GM12878 (cell line): Measurements from ENCODE around the gene SEMA7A. TPM values are rescaled to one million over a fixed set of nuclear protein-coding genes. Genes with fewer than 3 reads are reported as not detected.

Source experiments
- ATAC-seq: fragments of 200-7000 bp; cut with Tn5 transposase; 3 replicates; pipeline ENCODE4 v1.9.1; 2020; ENCODE audit warnings: mild to moderate bottlenecking, moderate library complexity
- BruUV-seq: library from RNA; stranded (reverse); fragments of 400-500 nt; replicated peaks from 2 replicates; lab custom pipeline; 2021; lab: Mats Ljungman, UMichigan
- CTCF ChIA-PET: fragments of 300-600 bp; sonication (Branson Sonifier 250); formaldehyde crosslinking; extraction: SDS; loops from one replicate; lab custom pipeline; 2021; ENCODE audit warnings: inconsistent platforms; lab: Yijun Ruan, JAX
- POLR2A ChIA-PET: fragments of 350-600 bp; formaldehyde crosslinking; extraction: SDS; loops from one replicate; lab custom pipeline; 2021; ENCODE audit warnings: inconsistent platforms; lab: Charles Lee
- RAD21 ChIA-PET: fragments of 300-600 bp; sonication (Branson Sonifier 250); formaldehyde crosslinking; loops from one replicate; lab custom pipeline; 2023; ENCODE audit warnings: antibody characterized with exemption; ENCODE audit not compliant: unreplicated experiment; lab: Charles Lee
- SMC1A ChIA-PET: fragments of 300-600 bp; sonication (Branson Sonifier 250); formaldehyde crosslinking; loops from one replicate; lab custom pipeline; 2023; ENCODE audit not compliant: unreplicated experiment, uncharacterized antibody; lab: Charles Lee
- DNase-seq: peaks from one replicate; pipeline ENCODE4 v3.0.0-alpha.2; 2011; ENCODE audit warnings: low read depth, low spot score
- FAIRE-seq: peaks from 3 replicates; lab custom pipeline; 2011; peaks lifted over from hg19 to GRCh38; lab: Jason Lieb, UNC
- H2AFZ ChIP-seq: 2 replicates; pipeline ENCODE4 v1.6.0; 2011; ENCODE audit warnings: low read depth, low read length, control low read depth; ENCODE audit not compliant: control insufficient read depth
- H3K27ac ChIP-seq: 2 replicates; pipeline ENCODE4 v1.5.1; 2011; ENCODE audit warnings: control low read depth; ENCODE audit not compliant: control insufficient read depth, insufficient read depth
- H3K27me3 ChIP-seq, 2 experiments: replicated peaks in 1 of 2; 2 replicates each; pipeline versions ENCODE4 v1.6.0 to v1.6.1; 2011; ENCODE audit warnings: low read length in 1 of 2; ENCODE audit not compliant: control insufficient read depth in 2 of 2, insufficient read depth in 2 of 2
- H3K36me3 ChIP-seq, 2 experiments: 2 replicates each; pipeline ENCODE4 v1.5.1; 2011; ENCODE audit warnings: low read length in 1 of 2; ENCODE audit not compliant: control insufficient read depth in 2 of 2, insufficient read depth in 2 of 2
- H3K4me1 ChIP-seq: 2 replicates; pipeline ENCODE4 v1.6.1; 2011; ENCODE audit warnings: mild to moderate bottlenecking, low read length, moderate library complexity, mixed read lengths; ENCODE audit not compliant: control insufficient read depth, insufficient read depth
- H3K4me2 ChIP-seq: 2 replicates; pipeline ENCODE4 v1.6.0; 2011; ENCODE audit warnings: control low read depth; ENCODE audit not compliant: control insufficient read depth, insufficient read depth
- H3K4me3 ChIP-seq: fragments of 200-600 bp; sonication (generic); 2 replicates; pipeline ENCODE4 v1.5.1; 2016
- H3K79me2 ChIP-seq: 2 replicates; pipeline ENCODE4 v1.6.0; 2011; ENCODE audit warnings: low read length; ENCODE audit not compliant: control insufficient read depth, insufficient read depth
- H3K9ac ChIP-seq: 2 replicates; pipeline ENCODE4 v1.8.0; 2011; ENCODE audit warnings: low read length, control low read depth, mixed read lengths; ENCODE audit not compliant: control insufficient read depth, insufficient read depth
- H3K9me3 ChIP-seq: replicated peaks from 3 replicates; pipeline ENCODE4 v1.5.1; 2011; ENCODE audit warnings: mild to moderate bottlenecking, low read length; ENCODE audit not compliant: control insufficient read depth, insufficient read depth
- H4K20me1 ChIP-seq: 2 replicates; pipeline ENCODE4 v1.6.0; 2011; ENCODE audit not compliant: control insufficient read depth, insufficient read depth
- CBFB ChIP-seq: IDR thresholded peaks from 2 replicates; pipeline ENCODE4 v1.6.1; 2016; ENCODE audit warnings: antibody characterized with exemption, low read depth
- CBX5 ChIP-seq: sonication (generic); IDR thresholded peaks from 2 replicates; pipeline ENCODE4 v1.6.1; 2016; ENCODE audit warnings: low read depth, moderate library complexity, mild to moderate bottlenecking, inconsistent platforms
- GATAD2B ChIP-seq: fragments of 450-650 bp; conservative IDR thresholded peaks from 2 replicates; pipeline ENCODE4 v1.6.1; 2017; ENCODE audit warnings: low read depth, mild to moderate bottlenecking, moderate library complexity
- MLLT1 ChIP-seq: fragments of 450-650 bp; IDR thresholded peaks from 2 replicates; pipeline ENCODE4 v1.6.1; 2016; ENCODE audit warnings: mild to moderate bottlenecking
- NFYA ChIP-seq: IDR thresholded peaks from 2 replicates; pipeline ENCODE4 v1.6.1; 2011; ENCODE audit warnings: low read depth, mild to moderate bottlenecking, low read length, improper control_type of control experiment, borderline replicate concordance
- PKNOX1 ChIP-seq: fragments of 450-650 bp; IDR thresholded peaks from 2 replicates; pipeline ENCODE4 v1.6.1; 2016; ENCODE audit warnings: mild to moderate bottlenecking
- POLR2A ChIP-seq: IDR thresholded peaks from 2 replicates; pipeline ENCODE4 v1.6.1; 2011; ENCODE audit warnings: low read depth, mild to moderate bottlenecking, low read length
- POLR2AphosphoS5 ChIP-seq: IDR thresholded peaks from 2 replicates; pipeline ENCODE4 v1.6.1; 2011; ENCODE audit warnings: mild to moderate bottlenecking, low read length, inconsistent platforms
- SREBF1 ChIP-seq: IDR thresholded peaks from 2 replicates; pipeline ENCODE4 v1.6.1; 2012; ENCODE audit warnings: mild to moderate bottlenecking, low read length
- SUPT20H ChIP-seq: IDR thresholded peaks from 2 replicates; pipeline ENCODE4 v1.6.1; 2011; ENCODE audit warnings: low read depth, mild to moderate bottlenecking, low read length, moderate library complexity, borderline replicate concordance; ENCODE audit not compliant: control insufficient read depth
- USF1 ChIP-seq: IDR thresholded peaks from 2 replicates; pipeline ENCODE4 v1.6.1; 2011; ENCODE audit warnings: borderline replicate concordance, low read depth, mild to moderate bottlenecking, moderate library complexity, mixed read lengths, low read length; ENCODE audit not compliant: insufficient read depth; ENCODE audit errors: extremely low read length
- YY1 ChIP-seq: IDR thresholded peaks from 2 replicates; pipeline ENCODE4 v1.6.1; 2011; ENCODE audit warnings: low read depth, mild to moderate bottlenecking, low read length
- WGBS: methylation state at CpG from one replicate; pipeline ENCODE4 v1.1.6; 2016; ENCODE audit warnings: low lambda C conversion rate; ENCODE audit not compliant: insufficient replicate concordance, insufficient coverage; ENCODE audit errors: missing lambda C conversion rate; 5-methylcytosine and 5-hydroxymethylcytosine counted together
- in situ Hi-C: fragments of 300-500 bp; cut with MboI; formaldehyde crosslinking; loops from 9 replicates; pipeline ENCODE4 v1.14.3; 2018; ENCODE audit warnings: mixed read lengths
- intact Hi-C: fragments of 100-400 bp; cut with micrococcal nuclease; formaldehyde crosslinking; loops from one replicate; pipeline ENCODE4 v1.14.2; 2022; ENCODE audit not compliant: unreplicated experiment
- polyA plus RNA-seq, 11 experiments: library from polyadenylated mRNA; depleted of rRNA in 4 of 11; unstranded in 6 of 11; stranded (reverse) in 5 of 11; fragments of >200 nt; fragmentation: Nextera tagmentation in 4 of 11; fragmentation: Illumina TruSeq in 1 of 11; extraction: Ambion mirVana in 4 of 11; extraction: Trizol in 1 of 11; gene quantifications; 1 replicate in 1 of 11; 2 replicates in 10 of 11; pipeline versions ENCODE4 v1.2.1 to v1.2.3, GENCODE V29; 2011 to 2016; ENCODE audit warnings: inconsistent platforms in 2 of 11, missing spikeins in 2 of 11, low read depth in 1 of 11
- total RNA-seq, 4 experiments: library from RNA; depleted of rRNA in 3 of 4; stranded (reverse); fragments of >200 nt in 3 of 4; fragmentation: Illumina TruSeq in 1 of 4; extraction: Trizol in 1 of 4; gene quantifications; 2 replicates each; pipeline versions ENCODE4 v1.2.1 to v1.2.3, GENCODE V29; 2013 to 2021

The SEMA7A gene
- total and polyA plus RNA-seq, 10 of the 15 experiments (the other 5 are each of a cell fraction or from before 2014, with no cell fraction given), result 0.08 to 112 (median 53.5) TPM

- no TSS peak for BruUV-seq
- ChIA-PET POLR2A (interaction anchor here (1.5 kb wide), 1 partner anchor 10 kb away, joined by 4 read pairs; no protein-coding TSS in a partner anchor), SMC1A (interaction anchor here (1.1 kb wide), 1 partner anchor 12 kb away, joined by 3 read pairs; no protein-coding TSS in a partner anchor), RAD21 (no interaction called here), CTCF (interaction anchor here (1.2 kb wide), 1 partner anchor 25 kb away, joined by 3 read pairs; no protein-coding TSS in a partner anchor)
- no peak for TF ChIP-seq SUPT20H
- TF ChIP-seq POLR2AphosphoS5, result 0 out of 2 replicates have a peak, but pooled peaks have one; percentile 13
- FAIRE-seq, result no peak
- peaks cover 12% of the 10 kb centered on the region for H3K4me1 ChIP-seq
- H3K36me3 ChIP-seq, result peaks cover 67 to 83% of the 10 kb centered on the region in 2 experiments
- intact Hi-C loops (no loop called here), in situ Hi-C loops (no loop called here)
- no peak overlapping the region for H2AFZ ChIP-seq
- H3K79me2 ChIP-seq, result peaks cover 45% of the 10 kb centered on the region
- no peak overlapping the region for H3K4me2 ChIP-seq
- no peaks in the 10 kb centered on the region for H3K27me3 ChIP-seq
- no peak overlapping the region for H3K27ac ChIP-seq
- 75% methylated on average over 5 of the region's 5 CpGs for WGBS
- 0 out of 2 replicates have a peak, but pooled peaks cover 7% of the 10 kb centered on the region for H4K20me1 ChIP-seq
- H3K9me3 ChIP-seq, result no peaks in the 10 kb centered on the region
- DNase-seq, result no peak
- no peak for ATAC-seq
- no peak overlapping the region for H3K4me3 ChIP-seq
- no peak overlapping the region for H3K9ac ChIP-seq
These were observed 19.6 kb downstream of the SEMA7A start for GRCh38 chr15:74414081-74414580.

- no peak overlapping the region for H3K27ac ChIP-seq
- BruUV-seq, result TSS peak; percentile 29
- intact Hi-C loops, result no loop called here
- peaks cover 62 to 78% of the 10 kb centered on the region in 2 experiments for H3K36me3 ChIP-seq
- ATAC-seq (no peak), DNase-seq (no peak), FAIRE-seq (no peak)
- no peak overlapping the region for H3K9ac ChIP-seq
- H3K27me3 ChIP-seq, result no peaks in the 10 kb centered on the region
- in situ Hi-C loops, result no loop called here
- RAD21 ChIA-PET, result no interaction called here
- SMC1A ChIA-PET, result interaction anchor here (1.1 kb wide), 1 partner anchor 11 kb away, joined by 3 read pairs; no protein-coding TSS in a partner anchor
- WGBS, result 74% methylated on average over 9 of the region's 9 CpGs
- H2AFZ ChIP-seq, result no peak overlapping the region
- 0 out of 2 replicates have a peak, but pooled peaks cover 7% of the 10 kb centered on the region for H4K20me1 ChIP-seq
- H3K4me2 ChIP-seq, result no peak overlapping the region
- H3K4me1 ChIP-seq, result peaks cover 8% of the 10 kb centered on the region
- POLR2A ChIA-PET, result interaction anchor here (1.5 to 15.4 kb wide), 2 partner anchors 9 to 14 kb away, joined by 4 to 325 read pairs; partner anchors contain the start of gene SEMA7A
- H3K4me3 ChIP-seq, result no peak overlapping the region
- H3K9me3 ChIP-seq, result no peaks in the 10 kb centered on the region
- H3K79me2 ChIP-seq, result peaks cover 39% of the 10 kb centered on the region
- CTCF ChIA-PET, result interaction anchor here (0.6 to 1.2 kb wide), 3 partner anchors 14 to 54 kb away, joined by 3 read pairs; no protein-coding TSS in a partner anchor
- peak; percentile 56 for TF ChIP-seq POLR2A
- no peak for TF ChIP-seq CBFB
- no peak for TF ChIP-seq NFYA
- no peak for TF ChIP-seq USF1
- TF ChIP-seq CBX5, result no peak
- TF ChIP-seq YY1, result no peak
- no peak for TF ChIP-seq SREBF1
- TF ChIP-seq POLR2AphosphoS5, result peak; percentile 3; the same call in 1 of the 2 replicates
- TF ChIP-seq PKNOX1, result no peak
- TF ChIP-seq GATAD2B, result no peak
- TF ChIP-seq MLLT1, result no peak
These were observed 20.2 kb downstream of the SEMA7A start for GRCh38 chr15:74413350-74414080.
